HCT116 (cell line): Measurements from ENCODE around the gene GP1BA. TPM values are rescaled to one million over a fixed set of nuclear protein-coding genes. Genes with fewer than 3 reads are reported as not detected.

Experiments used
- ATAC-seq: fragments of 200-7000 bp; cut with Tn5 transposase; 2 replicates; pipeline ENCODE4 v1.9.1; 2020; ENCODE audit warnings: mild to moderate bottlenecking, moderate library complexity
- BruUV-seq: library from RNA; stranded (reverse); fragments of 400-500 nt; replicated peaks from 2 replicates; lab custom pipeline; 2021; lab: Mats Ljungman, UMichigan
- CTCF ChIA-PET: fragments of 300-600 bp; sonication (Branson Sonifier 250); formaldehyde crosslinking; loops from one replicate; lab custom pipeline; 2021; ENCODE audit warnings: antibody characterized with exemption; lab: Charles Lee
- POLR2A ChIA-PET: fragments of 300-600, 350-600 bp; sonication (Branson Sonifier 250); formaldehyde crosslinking; loops from one replicate; lab custom pipeline; 2021; ENCODE audit warnings: antibody characterized with exemption; lab: Charles Lee
- RAD21 ChIA-PET, 2 experiments: fragments of 300-600 bp; sonication (Branson Sonifier 250); formaldehyde crosslinking; loops; one replicate each; lab custom pipeline; 2023; ENCODE audit warnings: low total read pairs in 2 of 2; ENCODE audit not compliant: uncharacterized antibody in 2 of 2, unreplicated experiment in 2 of 2, low non-redundant PET in 1 of 2; lab: Charles Lee
- DNase-seq: peaks from one replicate; pipeline ENCODE4 v3.0.0-alpha.2; 2010; ENCODE audit warnings: low read depth, low spot score
- H2AFZ ChIP-seq: fragments of 200-600 bp; shearing (Covaris generic), sonication (generic); 2 replicates; pipeline ENCODE4 v1.6.1; 2017; ENCODE audit warnings: low read depth, mixed run types, mixed read lengths, antibody characterized with exemption, low read length; ENCODE audit not compliant: poor library complexity, severe bottlenecking
- H3K27ac ChIP-seq: 2 replicates; pipeline ENCODE4 v1.5.1; 2012; ENCODE audit warnings: low read depth, low read length
- H3K27me3 ChIP-seq: fragments of 200-600 bp; sonication (generic); 2 replicates; pipeline ENCODE4 v1.6.1; 2016; ENCODE audit warnings: mixed run types, low read length, mixed read lengths; ENCODE audit not compliant: insufficient read depth
- H3K36me3 ChIP-seq, 2 experiments: fragments of 200-500 bp in 1 of 2; fragments of 200-600 bp in 1 of 2; sonication (Bioruptor generic) in 1 of 2; sonication (generic) in 1 of 2; 2 replicates each; pipeline versions ENCODE4 v1.5.1 to v1.6.1; 2014 to 2016; ENCODE audit warnings: low read length in 2 of 2, inconsistent platforms in 1 of 2, mixed read lengths in 1 of 2, mixed run types in 1 of 2; ENCODE audit not compliant: insufficient read depth in 2 of 2, control insufficient read depth in 1 of 2
- H3K4me1 ChIP-seq, 2 experiments: fragments of 200-600 bp in 1 of 2; sonication (generic) in 1 of 2; 2 replicates each; pipeline versions ENCODE4 v1.5.1 to v1.6.1; 2012 to 2017; ENCODE audit warnings: low read length in 2 of 2, inconsistent platforms in 1 of 2, mild to moderate bottlenecking in 1 of 2, mixed read lengths in 1 of 2, mixed run types in 1 of 2, moderate library complexity in 1 of 2; ENCODE audit not compliant: insufficient read depth in 2 of 2, control insufficient read depth in 1 of 2
- H3K4me2 ChIP-seq: fragments of 200-600 bp; sonication (generic); 2 replicates; pipeline ENCODE4 v1.6.1; 2017; ENCODE audit warnings: mixed run types, low read length, mixed read lengths
- H3K4me3 ChIP-seq, 2 experiments: fragments of 200-600 bp in 1 of 2; sonication (generic) in 1 of 2; replicated peaks in 1 of 2; 2 replicates each; pipeline ENCODE4 v1.5.1; 2011 to 2016; ENCODE audit warnings: low read length in 2 of 2, control low read depth in 1 of 2, low read depth in 1 of 2, mild to moderate bottlenecking in 1 of 2, mixed read lengths in 1 of 2, mixed run types in 1 of 2
- H3K79me2 ChIP-seq: fragments of 200-600 bp; sonication (generic); 2 replicates; pipeline ENCODE4 v1.6.1; 2017; ENCODE audit warnings: mild to moderate bottlenecking, mixed run types, low read length, moderate library complexity, mixed read lengths; ENCODE audit not compliant: insufficient read depth
- H3K9ac ChIP-seq: fragments of 200-600 bp; sonication (generic); 2 replicates; pipeline ENCODE4 v1.6.1; 2016; ENCODE audit warnings: low read length, mixed read lengths
- H3K9me2 ChIP-seq: fragments of 200-600 bp; sonication (generic), shearing (Covaris generic); 2 replicates; pipeline ENCODE4 v1.6.1; 2017; ENCODE audit warnings: mixed run types, mild to moderate bottlenecking, moderate library complexity; ENCODE audit not compliant: insufficient read depth
- H3K9me3 ChIP-seq, 2 experiments: fragments of 200-500 bp in 1 of 2; fragments of 200-600 bp in 1 of 2; sonication (Bioruptor generic) in 1 of 2; sonication (generic) in 1 of 2; 2 replicates each; pipeline ENCODE4 v1.6.1; 2014 to 2017; ENCODE audit warnings: low read length in 2 of 2, mixed read lengths in 2 of 2, inconsistent platforms in 1 of 2, low read depth in 1 of 2, mild to moderate bottlenecking in 1 of 2, mixed run types in 1 of 2, moderate library complexity in 1 of 2; ENCODE audit not compliant: control insufficient read depth in 1 of 2, insufficient read depth in 1 of 2
- H4K20me1 ChIP-seq: fragments of 200-600 bp; sonication (generic), shearing (Covaris generic); 2 replicates; pipeline ENCODE4 v1.6.1; 2017; ENCODE audit warnings: mixed run types, mild to moderate bottlenecking, moderate library complexity; ENCODE audit not compliant: insufficient read depth
- EZH2phosphoT487 ChIP-seq: fragments of 200-600 bp; IDR thresholded peaks from 2 replicates; pipeline ENCODE4 v1.6.1; 2018; ENCODE audit warnings: antibody characterized with exemption, borderline replicate concordance
- FOSL1 ChIP-seq: IDR thresholded peaks from 2 replicates; pipeline ENCODE4 v1.6.1; 2012; ENCODE audit warnings: low read depth
- JUND ChIP-seq: IDR thresholded peaks from 2 replicates; pipeline ENCODE4 v1.6.1; 2012
- REST ChIP-seq: IDR thresholded peaks from 2 replicates; pipeline ENCODE4 v1.6.1; 2012; ENCODE audit warnings: low read depth
- SIN3A ChIP-seq: IDR thresholded peaks from 2 replicates; pipeline ENCODE4 v1.6.1; 2012; ENCODE audit warnings: low read depth
- SRF ChIP-seq: IDR thresholded peaks from 2 replicates; pipeline ENCODE4 v1.6.1; 2012; ENCODE audit warnings: low read depth
- YY1 ChIP-seq: IDR thresholded peaks from 2 replicates; pipeline ENCODE4 v1.6.1; 2011; ENCODE audit warnings: low read length, low read depth, moderate library complexity, mild to moderate bottlenecking; ENCODE audit not compliant: insufficient replicate concordance; ENCODE audit errors: extremely low read depth
- ZFX ChIP-seq: fragments of 450-650 bp; IDR thresholded peaks from 2 replicates; pipeline ENCODE4 v1.6.1; 2017
- ZNF274 ChIP-seq: fragments of 200-500 bp; sonication (Bioruptor generic); IDR thresholded peaks from 2 replicates; pipeline ENCODE4 v1.6.1; 2014; ENCODE audit warnings: mild to moderate bottlenecking, low read depth, low read length, inconsistent platforms
- intact Hi-C: fragments of 100-400 bp; cut with micrococcal nuclease; formaldehyde crosslinking; loops from 2 replicates; pipeline ENCODE4 v1.10.0; 2022
- total RNA-seq: library from RNA; stranded (reverse); gene quantifications from one replicate; pipeline ENCODE4 v1.2.1, GENCODE V29; 2021; ENCODE audit not compliant: unreplicated experiment

The GP1BA gene
- total RNA-seq, 1 experiment from 2014 or later, result not detected

GRCh38 chr17:4898351-4898750 lies 33.7 kb upstream of the GP1BA start:
- no peaks in the 10 kb centered on the region for H4K20me1 ChIP-seq
- H3K9ac ChIP-seq, result no peak overlapping the region
- no peak overlapping the region for H3K4me3 ChIP-seq
- intact Hi-C loops, result no loop called here
- H3K9me3 ChIP-seq, result no peaks in the 10 kb centered on the region
- H3K9me2 ChIP-seq, result no peaks in the 10 kb centered on the region
- no peak overlapping the region for H3K4me2 ChIP-seq
- no TSS peak for BruUV-seq
- no peak overlapping the region for H3K27ac ChIP-seq
- H3K27me3 ChIP-seq, result no peaks in the 10 kb centered on the region
- peaks cover 11 to 28% of the 10 kb centered on the region in 2 experiments; a peak in 3 of 4 replicates for H3K36me3 ChIP-seq
- CTCF ChIA-PET, result no interaction called here
- peaks cover 8 to 9% of the 10 kb centered on the region in 2 experiments for H3K4me1 ChIP-seq
- ATAC-seq (no peak), DNase-seq (no peak)
- RAD21 ChIA-PET, result no interaction called here
- POLR2A ChIA-PET, result no interaction called here
- H2AFZ ChIP-seq, result no peak overlapping the region
- H3K79me2 ChIP-seq, result no peaks in the 10 kb centered on the region
- no peak for TF ChIP-seq JUND
- no peak for TF ChIP-seq ZFX
- TF ChIP-seq YY1, result no peak
- no peak for TF ChIP-seq SRF
- no peak for TF ChIP-seq EZH2phosphoT487
- no peak for TF ChIP-seq REST
- TF ChIP-seq SIN3A, result no peak
- TF ChIP-seq ZNF274, result no peak
- TF ChIP-seq FOSL1, result no peak
